Activated T-helper 2 cell treated with anti-CD3 and anti-CD28 coated beads, Interferon-gamma antibody, Interleukin-2, Interleukin-4, amounts not matched to agents 10 μg/mL and 5 μg/mL and 100 μg/mL, durations not matched to agents 14 hours and 24 hours and 36 hours (primary cell): ENCODE measurements around the gene NCLN. TPM values are rescaled to one million over a fixed set of nuclear protein-coding genes. Genes with fewer than 3 reads are reported as not detected.
"Not testable (repeated sequence)": the region's sequence is repeated elsewhere in the genome, so short reads cannot be mapped to it uniquely, and the experiment has no call there.

ENCODE experiments used
- DNase-seq: peaks from one replicate; pipeline ENCODE4 v3.0.0; 2021; ENCODE audit warnings: low spot score
- H3K27ac Mint-ChIP-seq: one replicate; pipeline ENCODE4 v1.8.0; 2021; ENCODE audit warnings: mixed read lengths
- H3K27me3 Mint-ChIP-seq: one replicate; pipeline ENCODE4 v1.8.0; 2021; ENCODE audit warnings: low read depth, mixed read lengths
- H3K36me3 Mint-ChIP-seq: one replicate; pipeline ENCODE4 v1.8.0; 2021; ENCODE audit warnings: low read depth, mixed read lengths
- H3K4me1 Mint-ChIP-seq: one replicate; pipeline ENCODE4 v1.8.0; 2021; ENCODE audit warnings: low read depth, mixed read lengths
- H3K4me3 Mint-ChIP-seq: one replicate; pipeline ENCODE4 v1.8.0; 2021; ENCODE audit warnings: low read depth, mild to moderate bottlenecking, moderate library complexity, mixed read lengths
- H3K9me3 Mint-ChIP-seq: one replicate; pipeline ENCODE4 v1.8.0; 2021; ENCODE audit warnings: mixed read lengths
- intact Hi-C: fragments of 100-400 bp; cut with micrococcal nuclease; formaldehyde crosslinking; loops from one replicate; pipeline ENCODE4 v1.15.1; 2023
- total RNA-seq: library from RNA; stranded (reverse); gene quantifications from 2 replicates; pipeline ENCODE4 v1.2.3, GENCODE V29; 2022

The NCLN gene
- total RNA-seq, 1 donor from 2014 or later = 86.3 TPM

DNA sequence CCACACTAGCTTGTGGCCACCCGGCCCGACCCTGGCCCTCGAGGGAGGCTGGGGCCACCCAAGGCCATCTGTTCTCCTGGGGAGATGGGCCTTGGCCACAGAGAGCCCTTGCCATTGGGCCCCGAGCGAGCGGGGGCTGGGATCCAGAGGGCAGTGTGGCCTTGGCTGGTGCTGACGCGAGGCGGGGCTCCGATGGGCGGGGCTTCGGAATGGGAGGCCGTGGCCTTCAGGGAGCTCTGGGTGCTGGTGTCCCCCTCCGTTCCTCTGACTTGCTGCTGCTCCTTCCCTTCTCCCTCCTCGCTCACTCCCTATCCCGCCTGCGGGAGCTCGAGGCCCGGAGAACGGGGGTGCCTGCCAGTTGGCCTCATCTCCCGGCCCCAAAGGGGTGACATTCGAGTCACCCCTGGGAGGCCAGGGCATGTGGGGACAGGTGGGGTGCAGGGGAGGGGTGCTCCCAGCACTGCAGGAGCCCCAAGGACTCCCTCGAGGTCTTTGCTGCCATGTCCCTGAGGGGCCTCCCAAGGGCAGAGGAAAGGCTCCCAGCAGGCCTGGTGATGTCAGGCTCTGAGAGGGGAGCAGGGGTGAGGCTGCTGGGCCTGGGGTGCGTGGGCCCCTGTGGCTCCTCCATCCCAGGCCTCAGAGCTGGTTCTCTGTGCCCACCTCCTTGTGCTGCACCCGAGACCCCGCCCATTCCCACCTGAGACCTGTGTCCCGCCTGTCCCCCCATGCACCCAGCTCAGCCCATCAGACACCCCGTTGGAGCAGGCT is 4.2 kb downstream of the NCLN start:
- DNase-seq = no peak
- no peak overlapping the region for H3K4me3 Mint-ChIP-seq
- peaks cover 30% of the 10 kb centered on the region for H3K36me3 Mint-ChIP-seq
- no peaks in the 10 kb centered on the region for H3K9me3 Mint-ChIP-seq
- intact Hi-C loops = loop anchor here (5.0 kb wide), 1 partner anchor 572 kb away; the partner anchor contains the start of genes APBA3 and MRPL54
- H3K27ac Mint-ChIP-seq = no peak overlapping the region
- peaks cover 25% of the 10 kb centered on the region for H3K4me1 Mint-ChIP-seq
- H3K27me3 Mint-ChIP-seq = no peaks in the 10 kb centered on the region

DNA sequence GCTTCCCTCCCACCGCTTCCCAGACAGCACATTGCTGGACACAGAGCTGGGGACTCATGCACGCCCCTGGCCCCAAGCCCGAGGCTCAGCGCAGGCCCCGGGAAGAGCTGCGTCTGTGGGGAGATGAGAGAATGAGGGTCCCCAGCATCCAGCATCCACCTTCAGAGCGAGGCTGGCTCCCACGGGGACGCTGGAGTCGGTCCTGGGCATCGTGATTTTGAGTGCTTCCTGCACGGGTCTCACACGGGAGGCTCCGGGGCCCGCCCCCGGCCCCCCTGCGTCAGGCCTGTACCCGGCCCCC is 4.7 kb downstream of the NCLN start:
- Mint-ChIP-seq H3K4me3 (no peak overlapping the region), H3K36me3 (peaks cover 27% of the 10 kb centered on the region), H3K27me3 (no peaks in the 10 kb centered on the region), H3K27ac (no peak overlapping the region), H3K9me3 (no peaks in the 10 kb centered on the region), H3K4me1 (peaks cover 22% of the 10 kb centered on the region)
- intact Hi-C loops = no loop called here
- no peak for DNase-seq

DNA sequence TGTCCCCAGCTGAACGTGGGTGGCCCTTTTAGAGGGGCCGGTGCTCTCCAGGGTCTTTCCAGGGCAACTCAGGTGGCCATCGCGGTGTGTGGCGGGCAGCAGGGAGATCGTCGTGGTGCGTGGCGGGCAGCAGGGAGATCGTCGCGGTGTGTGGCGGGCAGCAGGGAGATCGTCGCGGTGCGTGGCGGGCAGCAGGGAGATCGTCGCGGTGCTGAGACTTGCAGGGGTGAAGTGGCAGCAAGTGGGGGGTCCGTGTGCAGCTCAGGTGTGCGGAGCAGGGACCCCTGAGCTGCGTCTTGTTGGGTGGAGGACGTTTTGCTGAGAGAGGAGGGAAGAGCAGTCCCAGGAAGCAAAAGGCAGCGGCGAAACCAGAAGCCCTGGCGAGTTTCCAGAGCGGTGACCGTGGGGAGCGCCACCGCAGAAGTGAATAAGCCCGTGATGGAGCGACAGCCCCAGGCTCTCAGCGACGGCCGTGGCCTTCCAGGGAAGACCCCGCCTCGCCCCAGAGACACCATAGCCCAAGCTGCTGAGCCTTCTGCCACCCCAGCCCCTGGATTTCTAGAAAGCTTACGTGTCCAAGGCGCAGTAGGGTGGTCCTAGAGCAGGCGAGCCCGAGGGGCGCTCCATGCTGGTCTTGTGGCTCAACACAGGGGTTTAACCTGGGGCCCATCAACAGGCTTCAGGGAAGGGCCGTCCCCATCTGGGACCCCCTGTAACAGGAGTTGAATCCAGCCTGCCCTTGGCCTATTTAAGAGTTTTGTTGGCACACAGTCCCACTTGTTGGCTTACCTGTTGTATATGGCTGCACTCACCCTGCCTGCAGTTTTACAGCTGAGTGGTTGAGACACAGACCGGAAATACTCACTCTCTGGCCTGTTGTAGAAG is 5.4 kb downstream of the NCLN start:
- H3K4me1 Mint-ChIP-seq = peaks cover 22% of the 10 kb centered on the region
- H3K4me3 Mint-ChIP-seq = no peak overlapping the region
- H3K27ac Mint-ChIP-seq = no peak overlapping the region
- no peak for DNase-seq
- peaks cover 30% of the 10 kb centered on the region for H3K36me3 Mint-ChIP-seq
- no peaks in the 10 kb centered on the region for H3K27me3 Mint-ChIP-seq
- intact Hi-C loops = no loop called here
- no peaks in the 10 kb centered on the region for H3K9me3 Mint-ChIP-seq

DNA sequence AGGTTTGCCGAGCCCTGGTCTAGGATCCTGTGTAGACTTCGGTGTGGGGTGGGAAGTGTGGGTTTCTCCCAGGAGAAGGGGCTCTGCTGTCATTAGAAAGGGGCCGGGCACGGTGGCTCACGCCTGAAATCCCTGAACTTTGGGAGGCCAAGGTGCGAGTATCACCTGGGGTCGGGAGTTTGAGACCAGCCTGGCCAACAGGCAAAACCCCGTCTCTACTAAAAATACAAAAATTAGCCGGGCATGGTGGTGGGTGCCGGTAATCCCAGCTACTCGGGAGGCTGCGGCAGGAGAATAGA is 6.0 kb downstream of the NCLN start:
- H3K9me3 Mint-ChIP-seq, H3K27ac Mint-ChIP-seq, H3K27me3 Mint-ChIP-seq, H3K4me3 Mint-ChIP-seq, DNase-seq, intact Hi-C loops: not testable (repeated sequence)
- peaks cover 20% of the 10 kb centered on the region for H3K4me1 Mint-ChIP-seq
- peaks cover 26% of the 10 kb centered on the region for H3K36me3 Mint-ChIP-seq

DNA sequence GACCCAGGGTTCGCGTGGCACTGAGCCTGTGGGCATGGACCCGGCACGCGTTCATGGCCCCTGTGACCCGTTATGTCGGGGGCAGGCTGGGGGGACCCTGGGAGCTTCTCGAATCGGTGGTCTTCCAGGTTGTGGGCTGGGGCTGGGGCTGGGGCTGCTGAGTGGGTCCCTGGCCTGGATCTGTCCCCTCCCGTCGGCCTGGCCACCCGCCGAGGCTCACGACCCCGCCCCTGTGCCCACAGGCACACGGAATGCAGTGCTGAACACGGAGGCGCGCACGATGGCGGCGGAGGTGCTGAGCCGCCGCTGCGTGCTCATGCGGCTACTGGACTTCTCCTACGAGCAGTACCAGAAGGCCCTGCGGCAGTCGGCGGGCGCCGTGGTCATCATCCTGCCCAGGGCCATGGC is 6.5 kb downstream of the NCLN start:
- no peak overlapping the region for H3K27ac Mint-ChIP-seq
- H3K4me3 Mint-ChIP-seq = no peak overlapping the region
- no peaks in the 10 kb centered on the region for H3K9me3 Mint-ChIP-seq

DNA sequence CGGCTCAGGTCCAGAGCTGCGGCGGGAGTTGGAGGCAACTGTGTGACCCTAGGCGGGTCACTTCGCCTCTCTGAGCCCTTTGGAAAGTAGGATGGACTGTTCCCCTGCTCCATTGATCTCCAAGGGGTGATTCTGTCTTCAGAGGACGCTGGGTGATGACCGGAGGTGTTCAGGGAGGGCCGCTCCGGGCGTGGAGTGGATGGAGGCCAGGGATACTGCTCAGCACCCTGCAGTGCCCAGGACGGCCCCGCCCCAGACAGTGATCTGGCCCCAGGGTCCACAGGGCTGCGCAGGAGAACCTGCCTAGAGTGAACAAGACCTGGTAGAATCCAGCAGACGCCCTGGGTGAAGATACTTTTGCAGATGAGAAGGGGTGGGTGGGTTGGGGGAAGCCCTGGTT is 7.0 kb downstream of the NCLN start:
- no peak overlapping the region for H3K4me3 Mint-ChIP-seq
- peaks cover 12% of the 10 kb centered on the region for H3K4me1 Mint-ChIP-seq
- DNase-seq = no peak
- H3K27me3 Mint-ChIP-seq = no peaks in the 10 kb centered on the region
- no peak overlapping the region for H3K27ac Mint-ChIP-seq
- H3K9me3 Mint-ChIP-seq = no peaks in the 10 kb centered on the region
- H3K36me3 Mint-ChIP-seq = peaks cover 22% of the 10 kb centered on the region
- intact Hi-C loops = no loop called here

More for the DNA sequence above, 6.5 kb downstream of the NCLN start:
- Mint-ChIP-seq H3K36me3 (peaks cover 22% of the 10 kb centered on the region), H3K27me3 (no peaks in the 10 kb centered on the region), H3K4me1 (peaks cover 15% of the 10 kb centered on the region)
- no peak for DNase-seq
- intact Hi-C loops = no loop called here

DNA sequence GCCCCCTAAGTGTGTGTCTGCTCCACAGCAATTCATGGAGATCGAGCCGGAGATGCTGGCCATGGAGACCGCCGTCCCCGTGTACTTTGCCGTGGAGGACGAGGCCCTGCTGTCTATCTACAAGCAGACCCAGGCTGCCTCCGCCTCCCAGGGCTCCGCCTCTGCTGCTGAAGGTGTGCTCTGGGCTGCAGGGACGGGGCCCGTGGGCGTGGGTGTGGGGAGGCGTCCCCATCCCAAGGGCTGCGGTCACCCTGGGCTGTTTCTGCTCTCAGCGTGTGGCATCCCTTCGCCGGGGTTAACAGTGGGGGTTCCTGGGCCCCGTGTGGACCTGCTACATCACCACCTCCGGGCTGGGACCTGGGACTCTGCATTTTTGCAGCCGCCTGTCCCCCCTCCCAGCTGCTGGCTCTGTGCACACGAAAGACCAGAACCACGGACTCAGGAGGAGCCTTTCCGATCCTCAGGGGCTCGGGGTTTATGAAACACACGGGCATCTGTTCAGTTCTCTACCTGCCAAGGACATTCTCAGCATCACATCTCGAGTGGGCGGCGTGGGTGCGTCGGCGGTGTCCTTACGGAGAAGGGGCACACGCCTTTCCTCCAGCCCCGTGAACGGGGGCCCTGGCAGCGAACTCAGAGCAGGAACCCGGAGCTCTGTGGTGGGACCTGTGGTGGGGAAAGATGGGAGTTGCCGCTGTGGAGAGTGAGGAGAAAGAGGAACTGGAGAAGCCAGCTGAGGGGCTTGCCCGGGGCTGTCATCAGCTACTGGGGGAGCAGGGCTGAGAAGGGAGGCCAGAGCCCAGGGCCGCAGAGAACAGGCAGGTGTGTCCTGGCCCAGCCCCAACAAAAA is 7.8 kb downstream of the NCLN start:
- Mint-ChIP-seq H3K27ac (no peak overlapping the region), H3K27me3 (no peaks in the 10 kb centered on the region), H3K4me1 (peaks cover 7% of the 10 kb centered on the region), H3K4me3 (no peak overlapping the region), H3K36me3 (peaks cover 18% of the 10 kb centered on the region), H3K9me3 (no peaks in the 10 kb centered on the region)
- intact Hi-C loops = no loop called here
- DNase-seq = no peak

DNA sequence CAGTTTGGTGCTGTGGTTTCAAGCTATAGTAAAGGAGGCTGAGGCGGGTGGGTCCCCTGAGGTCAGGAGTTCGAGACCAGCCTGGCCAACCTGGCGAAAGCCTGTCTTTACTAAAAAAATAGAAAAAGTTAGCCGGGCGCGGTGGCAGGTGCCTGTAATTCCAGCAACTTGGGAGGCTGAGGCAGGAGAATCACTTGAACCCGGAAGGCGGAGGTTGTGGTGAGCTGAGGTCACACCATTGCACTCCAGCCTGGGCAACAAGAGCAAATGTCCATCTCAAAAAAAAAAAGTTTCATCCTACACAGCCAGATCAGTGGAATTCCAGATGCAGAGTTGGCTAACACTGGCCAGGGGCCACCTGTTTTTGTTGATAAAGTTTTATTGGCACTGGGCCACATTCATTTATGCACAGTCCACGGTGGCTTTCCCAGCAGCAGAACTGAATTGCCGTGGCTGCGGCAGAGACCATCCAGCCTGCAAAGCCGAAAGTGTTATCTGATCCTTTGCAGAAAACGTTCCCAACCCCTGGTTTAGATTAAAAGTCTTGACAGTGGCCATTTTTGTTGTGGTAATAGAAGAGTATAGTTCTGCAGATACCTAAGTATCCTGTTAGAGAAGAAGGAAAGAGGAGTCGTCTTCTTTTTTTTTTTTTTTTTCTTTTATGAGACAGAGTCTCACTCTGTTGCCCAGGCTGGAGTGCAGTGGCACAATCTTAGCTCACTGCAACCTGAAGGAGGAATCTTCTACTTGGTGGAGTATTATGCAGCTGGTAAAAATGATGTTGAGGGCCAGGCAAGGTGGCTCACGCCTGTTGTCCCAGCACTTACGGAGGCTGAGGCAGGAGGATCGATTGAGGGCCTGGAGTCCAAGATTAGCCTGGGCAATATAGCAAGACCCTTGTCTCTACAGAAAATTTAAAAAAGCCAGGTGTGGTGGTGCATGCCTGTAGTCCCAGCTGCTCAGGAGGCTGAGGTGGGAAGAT is 8.7 kb downstream of the NCLN start:
- intact Hi-C loops = no loop called here
- H3K9me3 Mint-ChIP-seq = no peaks in the 10 kb centered on the region

DNA sequence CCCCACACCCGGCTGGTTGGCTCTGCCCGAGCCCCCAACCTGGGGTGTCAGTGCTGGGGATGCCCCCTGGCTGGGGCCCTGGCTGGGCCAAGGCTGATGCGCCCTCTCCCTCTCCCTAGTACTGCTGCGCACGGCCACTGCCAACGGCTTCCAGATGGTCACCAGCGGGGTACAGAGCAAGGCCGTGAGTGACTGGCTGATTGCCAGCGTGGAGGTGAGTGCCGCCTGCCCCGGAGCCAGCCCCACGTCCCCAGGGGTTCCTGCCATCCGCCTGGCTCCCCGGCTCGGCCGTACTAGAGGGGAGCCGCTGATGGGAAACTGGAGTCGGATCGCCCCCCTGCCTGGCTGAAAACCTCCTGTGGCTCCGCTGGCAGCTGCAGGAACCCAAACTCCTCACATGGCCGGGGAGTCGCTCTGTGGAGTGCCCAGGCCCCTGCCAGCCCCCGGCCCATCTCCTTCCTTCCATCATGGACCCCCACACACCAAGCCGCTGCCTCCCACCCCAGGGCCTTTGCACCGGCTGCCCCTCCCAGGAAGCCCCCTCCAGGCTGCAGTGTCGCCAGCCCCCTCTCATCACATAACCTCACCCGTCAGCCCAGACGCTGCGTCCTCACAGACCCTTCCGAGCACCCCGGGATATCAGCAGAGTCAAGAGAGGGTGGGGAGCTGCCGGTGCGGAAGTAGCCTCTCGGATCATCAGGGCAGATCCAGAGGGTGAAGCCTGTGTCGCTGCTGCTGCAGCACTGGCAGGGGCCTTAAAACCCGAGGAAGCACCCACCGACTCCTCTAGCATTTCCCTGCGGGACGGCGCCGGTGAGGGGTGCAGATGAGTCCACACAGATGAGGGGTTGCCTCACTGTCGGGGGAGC is 10.6 kb downstream of the NCLN start:
- no peaks in the 10 kb centered on the region for H3K27me3 Mint-ChIP-seq
- H3K36me3 Mint-ChIP-seq = peaks cover 12% of the 10 kb centered on the region
- no peak overlapping the region for H3K4me3 Mint-ChIP-seq
- H3K9me3 Mint-ChIP-seq = no peaks in the 10 kb centered on the region
- H3K4me1 Mint-ChIP-seq = no peaks in the 10 kb centered on the region
- intact Hi-C loops = no loop called here
- H3K27ac Mint-ChIP-seq = no peak overlapping the region
- no peak for DNase-seq

More for the DNA sequence above, 8.7 kb downstream of the NCLN start:
- Mint-ChIP-seq H3K36me3 (peaks cover 17% of the 10 kb centered on the region), H3K4me1 (peaks cover 3% of the 10 kb centered on the region), H3K27me3 (no peaks in the 10 kb centered on the region), H3K27ac (no peak overlapping the region), H3K4me3 (no peak overlapping the region)
- DNase-seq = no peak

DNA sequence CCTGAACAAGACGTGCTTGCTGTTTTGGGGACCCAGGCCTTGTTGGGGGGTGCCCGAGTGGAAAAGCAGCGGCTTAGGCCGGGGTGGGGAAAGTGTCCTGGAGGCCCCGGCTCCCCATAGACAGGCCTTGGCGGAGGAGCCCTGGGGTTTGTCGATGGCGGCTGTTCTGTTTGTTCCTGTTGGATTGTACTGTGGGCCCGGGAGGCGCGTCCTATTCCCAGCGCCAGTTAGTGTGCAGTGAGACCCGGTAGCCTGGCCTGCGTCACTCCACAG is 11.1 kb downstream of the NCLN start:
- no peaks in the 10 kb centered on the region for H3K4me1 Mint-ChIP-seq
- H3K9me3 Mint-ChIP-seq = no peaks in the 10 kb centered on the region
- intact Hi-C loops = no loop called here
- H3K36me3 Mint-ChIP-seq = peaks cover 12% of the 10 kb centered on the region
- H3K27ac Mint-ChIP-seq = no peak overlapping the region
- no peaks in the 10 kb centered on the region for H3K27me3 Mint-ChIP-seq
- DNase-seq = no peak
- H3K4me3 Mint-ChIP-seq = no peak overlapping the region

DNA sequence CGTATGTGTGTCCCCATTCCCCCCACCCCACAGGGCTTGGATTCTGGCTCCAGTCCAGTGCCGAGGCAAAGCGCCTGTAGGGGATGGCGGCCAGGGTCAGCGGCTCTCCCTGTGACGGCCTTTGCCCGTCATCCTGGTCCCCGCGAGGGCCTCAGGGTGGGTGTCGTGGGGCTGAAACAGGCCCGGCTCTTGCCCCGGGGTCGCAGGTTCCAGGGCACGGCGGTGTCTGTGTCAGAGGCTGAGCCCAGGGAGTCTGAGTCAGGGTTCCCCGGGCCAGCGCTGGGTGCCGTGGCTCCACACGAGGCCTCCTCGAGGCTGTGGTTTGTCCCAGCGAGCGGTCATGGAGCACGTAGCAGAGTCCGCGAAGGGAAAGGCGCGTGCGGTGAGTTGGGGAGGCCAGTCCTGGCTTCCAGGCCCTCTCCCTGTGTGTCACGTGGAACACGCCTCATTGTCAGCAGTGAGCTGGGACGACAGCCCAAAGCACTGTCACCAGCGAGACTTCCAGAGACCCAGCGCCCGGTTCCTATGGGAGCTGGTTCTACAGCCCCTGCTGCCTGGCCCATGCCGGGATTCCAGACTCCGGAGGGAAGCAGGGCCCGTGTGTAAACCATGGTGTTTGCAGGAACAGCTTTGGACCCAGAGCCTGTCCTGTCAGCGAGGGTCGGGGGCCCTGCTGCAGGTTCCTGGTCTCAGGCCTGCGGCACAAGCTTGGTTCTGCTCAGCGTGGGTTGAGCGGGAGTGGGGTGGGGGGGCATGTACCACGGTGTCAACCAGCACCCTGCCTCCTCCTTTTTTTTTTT is 13.4 kb downstream of the NCLN start:
- Mint-ChIP-seq H3K4me3 (no peak overlapping the region), H3K27me3 (no peaks in the 10 kb centered on the region), H3K9me3 (no peaks in the 10 kb centered on the region), H3K27ac (no peak overlapping the region), H3K36me3 (peaks cover 7% of the 10 kb centered on the region), H3K4me1 (no peaks in the 10 kb centered on the region)
- intact Hi-C loops = no loop called here
- no peak for DNase-seq
